Suprapubic skin (tissue), 4 donors: ENCODE measurements around the gene PLXNA4. TPM values are rescaled to one million over a fixed set of nuclear protein-coding genes. Genes with fewer than 3 reads are reported as not detected.

Source experiments
- DNase-seq, 2 donors: peaks; one replicate each; pipeline ENCODE4 v3.0.0-alpha.2; 2019; ENCODE audit warnings: low spot score in 2 of 2
- H3K27ac ChIP-seq: fragments of 200-600 bp; sonication (generic); one replicate; pipeline ENCODE4 v1.5.1; 2019
- H3K27me3 ChIP-seq: fragments of 200-600 bp; sonication (generic); one replicate; pipeline ENCODE4 v1.5.1; 2019
- H3K36me3 ChIP-seq: fragments of 200-600 bp; sonication (generic); one replicate; pipeline ENCODE4 v1.5.1; 2019
- H3K4me1 ChIP-seq: fragments of 200-600 bp; sonication (generic); one replicate; pipeline ENCODE4 v1.5.1; 2019
- H3K4me3 ChIP-seq: fragments of 200-600 bp; sonication (generic); one replicate; pipeline ENCODE4 v1.5.1; 2019; ENCODE audit warnings: mild to moderate bottlenecking
- H3K9me3 ChIP-seq: fragments of 200-600 bp; sonication (generic); one replicate; pipeline ENCODE4 v1.5.1; 2019
- EP300 ChIP-seq: sonication (generic); formaldehyde crosslinking; IDR thresholded peaks from one replicate; pipeline ENCODE4 v1.6.1; 2017; ENCODE audit warnings: antibody characterized with exemption
- POLR2A ChIP-seq, 2 donors: fragments of 450-650 bp; IDR thresholded peaks; one replicate each; pipeline ENCODE4 v1.6.1; 2017; ENCODE audit warnings: antibody characterized with exemption in 2 of 2, mild to moderate bottlenecking in 2 of 2, moderate library complexity in 2 of 2
- POLR2AphosphoS5 ChIP-seq, 3 donors: sonication (generic); formaldehyde crosslinking; IDR thresholded peaks; one replicate each; pipeline ENCODE4 v1.6.1; 2017; ENCODE audit warnings: antibody characterized with exemption in 3 of 3
- WGBS: methylation state at CpG from one replicate; pipeline ENCODE4 v1.1.5; 2018; 5-methylcytosine and 5-hydroxymethylcytosine counted together
- total RNA-seq, 4 donors: library from RNA; depleted of rRNA; stranded (reverse); fragments of >200 nt; gene quantifications; one replicate each; pipeline ENCODE4 v1.1.0, GENCODE V29; 2016
- TF ChIP-seq, protein P1 (sequence below), 2 donors: fragments of 200-600 bp in 1 of 2; fragments of 450-650 bp in 1 of 2; sonication (generic) in 1 of 2; IDR thresholded peaks; one replicate each; pipeline ENCODE4 v1.5.1; 2016 to 2019; ENCODE audit warnings: antibody characterized with exemption in 2 of 2, mild to moderate bottlenecking in 1 of 2, moderate library complexity in 1 of 2

Gene PLXNA4
- total RNA-seq, 4 donors from 2014 or later, result 5.4 to 10.7 (median 7.1) TPM

DNA sequence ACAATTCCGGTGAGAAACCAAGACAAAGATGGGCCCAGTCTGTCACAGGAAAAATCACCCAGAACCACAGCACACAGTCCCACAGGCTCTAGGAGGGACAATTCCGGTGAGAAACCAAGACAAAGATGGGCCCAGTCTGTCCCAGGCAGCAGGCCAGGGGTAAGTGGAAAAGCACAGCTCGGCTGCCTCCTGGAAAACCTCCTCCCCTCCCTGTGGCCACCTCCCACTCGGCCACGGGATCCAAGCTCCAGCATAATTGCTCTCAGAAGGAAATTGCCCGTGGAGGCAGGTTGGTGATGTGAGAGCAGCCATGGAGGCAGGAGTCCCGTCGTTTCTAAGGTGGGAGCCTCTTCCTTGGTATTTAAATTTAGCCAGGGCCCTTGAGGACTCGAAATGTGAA, 95.7 kb downstream of the PLXNA4 start:
- peak in 1 of 2 donors; percentile 74 for DNase-seq
- H3K27ac ChIP-seq, result no peak overlapping the region
- H3K27me3 ChIP-seq, result peaks cover 18% of the 10 kb centered on the region
- no peak for TF ChIP-seq POLR2AphosphoS5 (IDR thresholded peaks at IDR 0.05)
- no peak for TF ChIP-seq POLR2A (IDR thresholded peaks at IDR 0.05)
- peaks cover under 1% of the 10 kb centered on the region for H3K4me1 ChIP-seq
- no peak overlapping the region for H3K4me3 ChIP-seq
- WGBS, result 63% methylated on average over 7 of the region's 9 CpGs
- no peaks in the 10 kb centered on the region for H3K9me3 ChIP-seq
- H3K36me3 ChIP-seq, result no peaks in the 10 kb centered on the region

DNA sequence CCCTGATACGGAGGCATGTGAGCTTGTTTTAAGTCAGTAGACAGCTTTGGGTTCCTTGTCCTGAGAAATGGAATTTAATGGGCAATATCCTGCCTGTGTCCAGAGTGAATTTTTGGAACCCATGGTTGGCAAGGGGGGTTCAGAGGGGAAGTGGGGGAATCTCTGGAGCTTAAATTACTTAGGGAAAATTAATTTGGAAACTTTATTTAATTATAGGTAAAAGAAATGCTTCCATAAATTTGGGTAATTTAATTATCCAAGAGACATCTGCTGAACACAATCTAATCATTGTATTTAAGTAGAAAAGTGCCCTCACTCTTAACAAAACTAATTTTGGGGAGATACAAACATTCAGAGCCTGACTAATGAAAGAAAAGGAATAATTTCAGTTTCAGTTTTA, 99.7 kb downstream of the PLXNA4 start:
- peaks cover 17% of the 10 kb centered on the region for H3K27me3 ChIP-seq
- no peaks in the 10 kb centered on the region for H3K36me3 ChIP-seq
- no peak for DNase-seq
- peaks cover 16% of the 10 kb centered on the region for H3K4me1 ChIP-seq
- 55% methylated on average over 1 of the region's 1 CpG for WGBS
- H3K9me3 ChIP-seq, result no peaks in the 10 kb centered on the region
- no peak overlapping the region for H3K4me3 ChIP-seq
- no peak overlapping the region for H3K27ac ChIP-seq
- TF ChIP-seq POLR2A (IDR thresholded peaks at IDR 0.05) (no peak), EP300 (no peak), POLR2AphosphoS5 (IDR thresholded peaks at IDR 0.05) (no peak)
- TF ChIP-seq, protein P1, sequence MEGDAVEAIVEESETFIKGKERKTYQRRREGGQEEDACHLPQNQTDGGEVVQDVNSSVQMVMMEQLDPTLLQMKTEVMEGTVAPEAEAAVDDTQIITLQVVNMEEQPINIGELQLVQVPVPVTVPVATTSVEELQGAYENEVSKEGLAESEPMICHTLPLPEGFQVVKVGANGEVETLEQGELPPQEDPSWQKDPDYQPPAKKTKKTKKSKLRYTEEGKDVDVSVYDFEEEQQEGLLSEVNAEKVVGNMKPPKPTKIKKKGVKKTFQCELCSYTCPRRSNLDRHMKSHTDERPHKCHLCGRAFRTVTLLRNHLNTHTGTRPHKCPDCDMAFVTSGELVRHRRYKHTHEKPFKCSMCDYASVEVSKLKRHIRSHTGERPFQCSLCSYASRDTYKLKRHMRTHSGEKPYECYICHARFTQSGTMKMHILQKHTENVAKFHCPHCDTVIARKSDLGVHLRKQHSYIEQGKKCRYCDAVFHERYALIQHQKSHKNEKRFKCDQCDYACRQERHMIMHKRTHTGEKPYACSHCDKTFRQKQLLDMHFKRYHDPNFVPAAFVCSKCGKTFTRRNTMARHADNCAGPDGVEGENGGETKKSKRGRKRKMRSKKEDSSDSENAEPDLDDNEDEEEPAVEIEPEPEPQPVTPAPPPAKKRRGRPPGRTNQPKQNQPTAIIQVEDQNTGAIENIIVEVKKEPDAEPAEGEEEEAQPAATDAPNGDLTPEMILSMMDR (IDR thresholded peaks at IDR 0.05), result no peak

DNA sequence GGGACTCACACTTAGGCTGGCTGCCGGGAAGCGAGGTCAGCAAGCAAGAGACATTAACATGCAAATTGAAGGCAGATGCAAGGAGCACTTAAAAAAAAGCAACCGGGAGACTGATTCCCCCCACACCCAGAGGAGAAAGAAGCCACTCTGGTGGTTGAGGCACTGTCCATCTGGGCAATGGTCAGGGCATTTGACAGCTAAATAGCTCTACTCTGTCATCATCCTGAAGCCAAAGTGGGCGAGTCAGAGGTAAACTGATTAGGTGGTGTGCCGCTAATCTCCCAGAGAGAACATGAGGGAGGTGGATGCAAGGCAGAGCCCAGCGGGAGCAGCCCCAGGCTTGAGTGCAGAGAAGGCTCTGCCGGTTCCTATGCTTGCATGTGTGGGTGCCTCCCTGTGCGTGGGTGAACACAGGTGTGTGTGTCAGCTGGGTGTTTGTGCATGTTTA, 100.6 kb downstream of the PLXNA4 start:
- Histone ChIP-seq H3K9me3 (no peaks in the 10 kb centered on the region), H3K4me1 (peaks cover 16% of the 10 kb centered on the region), H3K27ac (no peak overlapping the region), H3K4me3 (no peak overlapping the region), H3K36me3 (no peaks in the 10 kb centered on the region), H3K27me3 (peaks cover 17% of the 10 kb centered on the region)
- 32% methylated on average over 8 of the region's 8 CpGs for WGBS
- DNase-seq, result no peak
- no peak for TF ChIP-seq POLR2AphosphoS5 (IDR thresholded peaks at IDR 0.05)
- TF ChIP-seq EP300, result no peak
- TF ChIP-seq, protein P1 (IDR thresholded peaks at IDR 0.05), result no peak
- no peak for TF ChIP-seq POLR2A (IDR thresholded peaks at IDR 0.05)

DNA sequence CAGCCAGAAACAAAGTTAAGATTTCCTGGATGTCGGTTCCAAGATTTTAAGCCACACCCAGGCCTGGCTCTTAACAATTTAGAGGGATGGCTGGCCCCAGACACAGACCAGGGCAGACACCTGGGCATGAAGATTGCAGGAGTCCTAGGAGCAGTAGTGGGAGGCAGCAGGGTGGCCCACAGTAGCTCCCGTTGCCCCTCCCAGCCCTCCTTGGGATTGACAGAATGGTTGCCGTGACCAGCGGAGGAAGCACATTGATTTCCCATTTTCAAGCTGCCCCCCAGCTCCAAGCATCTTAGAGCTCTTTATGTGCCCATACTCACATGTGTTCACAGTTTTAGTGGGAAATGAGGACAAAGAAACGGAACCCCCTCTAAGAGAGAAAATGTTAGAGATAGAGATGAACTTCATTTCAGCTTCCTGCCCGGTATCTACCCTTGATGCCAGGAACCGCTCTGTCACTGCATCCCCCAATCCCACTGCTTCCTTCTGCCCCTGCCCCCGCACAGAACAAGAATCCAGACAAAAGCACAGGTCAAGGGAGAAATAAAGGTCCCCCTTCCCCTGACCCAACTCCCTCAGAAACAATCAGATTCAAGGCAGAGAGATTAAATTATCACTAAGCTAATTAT, 101.1 kb downstream of the PLXNA4 start:
- Histone ChIP-seq H3K27me3 (peaks cover 17% of the 10 kb centered on the region), H3K36me3 (no peaks in the 10 kb centered on the region), H3K9me3 (no peaks in the 10 kb centered on the region), H3K4me1 (peaks cover 16% of the 10 kb centered on the region), H3K4me3 (no peak overlapping the region), H3K27ac (no peak overlapping the region)
- TF ChIP-seq, protein P1 (IDR thresholded peaks at IDR 0.05), result no peak
- TF ChIP-seq POLR2AphosphoS5 (IDR thresholded peaks at IDR 0.05), result no peak
- no peak for TF ChIP-seq EP300
- WGBS, result 42% methylated on average over 8 of the region's 8 CpGs
- no peak for DNase-seq

DNA sequence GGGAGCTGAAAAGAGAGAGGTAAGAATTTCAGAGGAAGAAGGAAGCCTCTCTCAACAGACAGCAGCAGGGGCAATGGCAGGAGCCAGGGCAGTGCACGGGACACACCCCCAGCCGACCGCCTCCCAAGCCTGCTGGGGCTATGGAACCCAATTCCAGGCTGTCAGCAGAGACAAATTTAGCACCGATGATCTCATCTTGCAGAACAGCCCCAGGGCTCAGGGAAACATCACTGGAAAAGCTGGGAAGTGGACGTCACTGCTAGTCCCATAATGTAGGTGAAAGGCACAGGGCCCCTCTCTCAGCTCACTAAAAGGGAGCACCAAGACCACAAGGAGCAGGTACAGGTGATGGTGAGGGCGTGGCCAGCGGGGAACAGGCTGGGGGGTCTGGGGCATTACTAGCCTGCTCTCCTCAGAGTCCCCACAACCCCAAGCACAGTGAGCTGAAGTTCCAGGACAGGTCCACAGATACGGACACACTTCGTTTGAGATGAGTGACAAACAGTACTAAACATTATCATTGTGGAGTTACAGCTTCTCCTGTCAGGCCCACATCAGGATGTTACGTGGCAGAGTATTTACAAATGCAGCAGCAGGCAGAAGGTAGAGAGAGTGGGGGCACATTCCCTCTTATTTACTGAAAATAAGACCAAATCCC, 103.7 kb downstream of the PLXNA4 start:
- Histone ChIP-seq H3K4me1 (peaks cover 16% of the 10 kb centered on the region), H3K27ac (no peak overlapping the region), H3K9me3 (no peaks in the 10 kb centered on the region), H3K27me3 (peaks cover 17% of the 10 kb centered on the region), H3K36me3 (no peaks in the 10 kb centered on the region), H3K4me3 (no peak overlapping the region)
- no peak for TF ChIP-seq POLR2A (IDR thresholded peaks at IDR 0.05)
- TF ChIP-seq, protein P1 (IDR thresholded peaks at IDR 0.05), result no peak
- TF ChIP-seq EP300, result no peak
- no peak for TF ChIP-seq POLR2AphosphoS5 (IDR thresholded peaks at IDR 0.05)
- no peak for DNase-seq
- 50% methylated on average over 10 of the region's 10 CpGs for WGBS
